Brain pericyte (primary cell): ENCODE measurements around the gene EIF1AX.
"Not testable (repeated sequence)": the region's sequence is repeated elsewhere in the genome, so short reads cannot be mapped to it uniquely, and the experiment has no call there.

Experiments
- DNase-seq: peaks from one replicate; pipeline ENCODE4 v3.0.0-alpha.2; 2012; ENCODE audit warnings: low read depth, low spot score

The EIF1AX gene

DNA sequence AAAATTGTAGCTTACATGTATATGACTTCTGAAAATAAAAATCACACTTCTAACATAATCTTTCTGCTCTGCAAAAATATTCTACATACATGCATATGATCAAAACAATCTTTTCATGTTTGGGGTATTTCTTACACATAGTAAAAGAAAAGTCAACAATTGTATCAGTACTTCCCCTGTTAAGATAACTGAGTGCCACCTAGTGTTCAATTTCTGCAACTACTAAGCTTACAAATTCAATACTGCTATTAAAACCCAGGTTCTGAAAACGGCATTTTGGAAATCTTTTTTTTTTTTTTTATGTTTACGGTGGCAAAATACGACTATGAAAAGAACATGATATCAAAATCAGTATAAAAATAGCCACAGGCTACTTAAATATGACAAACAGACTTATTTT, 14.2 kb downstream of the EIF1AX start:
- not testable (repeated sequence) for DNase-seq

- not testable (repeated sequence) for DNase-seq
Measured at GRCh38 chrX:20126833-20127232, 14.8 kb downstream of the EIF1AX start.

DNA sequence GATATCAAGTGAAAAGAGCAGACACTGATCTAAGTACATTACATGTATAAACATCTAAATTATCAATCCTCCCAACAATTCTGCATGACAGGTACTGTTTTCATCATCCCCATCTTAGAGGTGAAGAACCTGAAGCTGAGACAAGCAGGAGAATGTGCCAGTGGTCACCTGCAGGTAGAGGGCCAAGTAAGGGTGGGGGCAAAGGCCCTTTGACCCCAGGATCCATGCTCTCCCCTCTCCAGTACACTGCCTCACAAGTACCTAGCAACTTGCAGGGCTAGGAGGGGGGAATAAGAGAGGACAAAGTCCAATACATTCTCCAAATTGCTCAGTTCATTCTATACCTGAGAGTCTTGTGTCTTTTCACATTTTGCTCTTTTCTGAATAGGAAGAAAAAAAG, 16.7 kb downstream of the EIF1AX start:
- DNase-seq: no peak

DNA sequence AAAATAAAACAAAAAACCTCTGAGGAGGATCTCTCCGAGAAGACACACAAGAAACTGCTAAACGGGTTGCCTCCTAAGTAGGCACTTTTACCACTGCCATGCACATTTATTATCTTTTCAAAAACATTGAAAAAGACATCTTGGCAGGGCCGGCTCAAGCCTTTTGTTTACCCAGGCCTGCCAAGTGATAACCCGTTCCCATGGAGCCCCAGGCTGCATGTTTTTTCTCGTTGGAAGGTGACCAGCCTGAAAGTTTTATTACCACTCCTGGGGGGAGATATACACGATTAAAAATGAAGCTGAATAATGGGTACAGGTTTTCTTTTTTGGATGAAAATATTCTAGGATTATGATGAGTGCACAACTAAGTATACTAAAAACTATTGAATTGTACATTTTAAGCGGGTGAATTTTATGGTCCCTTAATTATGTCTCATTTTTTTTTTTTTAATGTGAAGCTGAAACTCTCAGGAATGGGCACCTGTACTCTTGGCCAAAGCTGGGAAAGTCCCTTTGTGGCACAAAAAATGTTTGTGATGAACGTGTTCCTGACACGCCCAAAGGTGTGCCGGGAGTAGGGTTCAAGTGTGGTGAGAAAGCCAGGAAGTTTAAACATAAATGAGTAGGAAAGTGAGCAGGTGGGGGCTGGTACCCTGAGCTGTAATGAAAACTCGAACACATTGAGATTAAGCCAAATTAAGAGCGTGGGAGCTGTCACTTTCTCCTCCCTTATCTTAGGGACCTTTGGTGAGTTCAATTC, 23.4 kb downstream of the EIF1AX start:
- DNase-seq: no peak

GRCh38 chrX:20116577-20117240, 24.9 kb downstream of the EIF1AX start, which contains the start of gene MAP7D2:
Gene MAP7D2 (minus strand): TSS chrX:20116907. CDS start chrX:20116879, 28 bp downstream.
- DNase-seq: no peak

- DNase-seq: no peak
Measured at GRCh38 chrX:20116087-20116576, 25.5 kb downstream of the EIF1AX start.

GRCh38 chrX:20112022-20112774, 29.4 kb downstream of the EIF1AX start:
- DNase-seq: no peak

DNA sequence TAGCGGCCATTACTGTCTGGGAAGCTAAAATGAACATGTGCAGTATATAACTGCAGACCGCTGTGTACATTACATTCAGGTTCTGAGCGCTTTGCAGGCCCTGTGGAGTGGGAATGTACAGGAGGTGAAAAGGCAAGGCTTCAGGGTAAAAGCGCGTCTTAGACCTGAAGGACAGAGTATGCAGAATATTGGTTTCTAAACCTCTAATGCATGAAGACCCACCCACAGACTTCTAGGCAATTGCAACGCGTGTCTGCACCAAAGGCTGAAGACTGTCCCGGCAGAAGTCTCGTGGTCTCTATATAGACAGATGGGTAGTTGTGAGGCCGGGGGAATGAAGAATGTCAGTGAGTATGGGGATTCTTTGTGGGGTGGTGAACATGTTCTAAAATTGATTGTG, 30.4 kb downstream of the EIF1AX start:
- DNase-seq: no peak

- DNase-seq: no peak
Measured at GRCh38 chrX:20101934-20102581, 39.6 kb downstream of the EIF1AX start.

DNA sequence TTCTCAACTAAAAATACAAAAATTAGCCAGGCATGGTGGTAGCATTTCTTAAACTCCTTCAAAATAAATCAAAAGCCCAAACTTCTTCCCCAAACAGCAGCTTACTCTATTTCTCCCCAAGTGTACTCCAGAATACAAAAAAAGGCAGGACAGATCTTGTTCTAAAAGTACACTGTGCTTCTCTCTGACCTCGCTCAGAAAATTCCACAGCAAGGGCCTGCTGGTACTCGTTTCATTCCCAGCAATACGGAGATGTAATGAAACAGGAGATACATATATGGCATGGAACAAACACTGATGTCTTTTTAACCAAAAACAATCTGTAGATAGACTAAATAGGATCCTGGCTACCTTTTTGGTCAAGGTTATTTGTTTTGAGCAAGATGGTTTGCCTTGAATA, 50.1 kb downstream of the EIF1AX start:
- no peak for DNase-seq

DNA sequence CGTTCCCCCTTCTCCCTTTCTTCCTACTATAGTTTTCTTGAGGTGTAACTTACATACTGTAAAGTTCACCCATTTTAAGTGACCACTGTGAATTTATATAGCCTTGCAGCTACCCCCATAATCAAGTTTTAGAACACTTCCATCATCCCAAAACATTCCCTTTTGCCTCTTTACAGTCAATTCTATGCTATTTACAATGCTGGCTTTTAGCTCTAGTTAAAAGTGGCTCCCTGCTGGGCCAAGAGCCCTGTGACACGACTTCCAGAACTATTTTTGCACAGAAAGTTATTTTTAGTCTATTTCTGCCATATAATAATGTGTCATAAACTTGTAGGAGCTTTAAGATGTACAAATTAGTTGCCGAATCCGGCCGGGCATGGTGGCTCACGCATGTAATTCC, 51.8 kb downstream of the EIF1AX start:
- no peak for DNase-seq

DNA sequence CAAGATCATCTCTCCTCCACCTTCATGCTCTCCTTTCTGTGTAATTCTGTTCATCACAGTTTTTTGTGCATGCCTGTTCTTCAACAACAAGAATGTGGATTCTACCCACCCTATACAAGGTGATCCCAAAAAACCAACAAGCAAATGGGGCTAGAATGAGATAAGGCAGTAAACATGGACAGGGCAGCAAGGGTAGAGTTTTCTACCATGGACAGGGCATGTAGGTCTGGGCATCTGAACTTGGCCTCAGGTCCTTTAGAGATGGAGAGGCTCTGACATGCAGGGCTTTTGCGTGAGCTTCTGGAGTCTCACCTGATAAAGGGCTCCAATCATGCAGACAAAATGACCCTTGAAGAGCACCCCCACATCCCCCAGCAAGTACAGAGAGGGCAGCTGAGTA, 61.4 kb downstream of the EIF1AX start:
- no peak for DNase-seq
